HG02610 (cell line): Measurements from ENCODE around the gene CCDC136.

Source experiments
- ATAC-seq: cut with Tn5 transposase; IDR thresholded peaks from one replicate; pipeline ENCODE4 v1.9.1; 2021; ENCODE audit warnings: mild to moderate bottlenecking, moderate library complexity; ENCODE audit not compliant: unreplicated experiment

The CCDC136 gene

GRCh38 chr7:128804484-128804883 is 12.7 kb downstream of the CCDC136 start:
- no peak for ATAC-seq

- no peak for ATAC-seq
Measured at GRCh38 chr7:128805225-128805624, 13.5 kb downstream of the CCDC136 start.

DNA sequence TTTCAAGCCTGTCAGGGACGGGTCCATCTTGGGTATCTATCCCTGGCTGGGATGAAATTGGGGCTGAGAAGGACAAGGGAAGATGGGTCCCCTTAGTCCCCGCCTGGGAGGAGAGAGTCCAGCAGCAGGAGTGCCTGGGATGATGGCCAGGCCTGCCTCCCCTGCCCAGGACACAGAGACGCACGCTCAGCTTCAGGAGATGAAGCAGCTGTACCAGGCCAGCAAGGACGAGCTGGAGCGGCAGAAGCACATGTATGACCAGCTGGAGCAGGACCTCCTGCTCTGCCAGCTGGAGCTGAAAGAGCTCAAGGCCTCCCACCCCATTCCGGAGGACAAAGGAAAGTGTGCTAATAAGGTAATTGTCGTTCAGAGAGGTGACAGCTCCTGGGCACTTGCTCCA is 15.4 kb downstream of the CCDC136 start:
- ATAC-seq, result no peak

GRCh38 chr7:128809363-128809762 is 17.6 kb downstream of the CCDC136 start:
- no peak for ATAC-seq

DNA sequence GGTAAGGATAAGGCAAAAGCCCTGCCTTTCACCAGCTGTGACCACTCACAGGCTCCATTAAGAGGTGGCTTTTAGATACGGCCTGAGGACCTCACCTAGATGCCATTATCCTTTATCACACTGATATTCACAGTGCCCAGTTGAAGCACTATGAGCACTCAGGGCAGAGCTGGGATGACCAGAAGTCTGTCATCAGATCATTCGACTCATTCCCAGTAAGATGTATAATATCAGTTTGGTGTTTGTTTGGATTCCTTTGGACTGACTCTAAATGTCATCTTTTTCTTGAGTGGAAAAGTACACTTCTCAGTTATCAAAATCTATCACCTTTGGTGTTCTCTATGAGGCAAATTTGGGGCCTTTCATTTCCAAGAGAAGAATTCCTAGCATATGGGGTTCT is 18.7 kb downstream of the CCDC136 start:
- no peak for ATAC-seq

DNA sequence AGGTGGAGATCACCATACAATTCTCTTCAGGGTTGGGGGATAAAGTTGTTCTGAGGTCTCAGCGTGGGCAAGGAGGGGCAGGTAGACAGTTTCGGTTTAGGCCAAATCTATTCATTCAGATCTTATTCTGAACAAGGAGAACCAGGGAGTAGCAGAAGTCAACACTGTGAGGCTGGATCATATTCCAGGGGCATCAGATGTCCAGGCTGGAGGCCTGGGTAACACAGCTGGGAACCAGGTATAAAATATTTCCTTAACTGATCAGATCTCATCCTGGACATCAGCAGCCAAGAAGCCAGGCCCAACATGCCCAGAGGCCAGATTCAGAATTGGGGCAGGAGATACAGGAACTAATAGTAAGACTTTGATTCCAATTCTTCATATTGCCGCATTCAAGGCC is 19.2 kb downstream of the CCDC136 start:
- ATAC-seq, result no peak

GRCh38 chr7:128811631-128812430 is 20.1 kb downstream of the CCDC136 start:
- no peak for ATAC-seq

DNA sequence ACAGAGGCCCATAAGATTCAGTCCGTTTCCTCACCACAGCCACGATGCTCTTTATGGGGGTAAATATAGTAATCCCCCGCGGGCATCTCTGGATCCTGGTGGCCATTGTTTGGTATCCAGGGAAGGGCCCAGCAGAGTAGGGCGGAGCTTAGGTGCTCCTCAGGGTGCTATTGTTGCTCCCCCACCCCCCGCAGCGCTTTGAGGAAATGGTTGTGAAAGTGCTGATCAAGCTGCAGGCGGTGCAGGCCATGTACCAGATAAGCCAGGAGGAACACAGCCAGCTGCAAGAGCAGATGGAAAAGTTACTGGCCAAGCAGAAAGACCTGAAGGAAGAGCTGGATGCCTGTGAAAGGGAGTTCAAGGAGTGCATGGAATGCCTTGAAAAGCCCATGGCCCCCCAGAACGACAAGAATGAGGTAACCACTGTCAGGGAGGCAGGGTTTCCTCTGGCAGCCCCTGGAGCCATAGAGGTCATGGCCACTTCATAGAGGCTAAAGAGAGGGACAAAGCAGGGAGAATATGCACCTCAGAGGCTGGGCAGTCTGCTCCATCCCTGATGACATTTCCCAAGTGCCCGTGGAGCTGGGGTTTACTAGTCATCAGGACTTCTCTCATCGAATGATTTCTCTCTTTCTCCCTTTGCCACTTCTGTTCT is 20.9 kb downstream of the CCDC136 start:
- no peak for ATAC-seq

- no peak for ATAC-seq
Measured at GRCh38 chr7:128814499-128814898, 22.7 kb downstream of the CCDC136 start.

GRCh38 chr7:128815289-128815942 is 23.6 kb downstream of the CCDC136 start:
- no peak for ATAC-seq

GRCh38 chr7:128818694-128819093 is 26.9 kb downstream of the CCDC136 start:
- no peak for ATAC-seq

DNA sequence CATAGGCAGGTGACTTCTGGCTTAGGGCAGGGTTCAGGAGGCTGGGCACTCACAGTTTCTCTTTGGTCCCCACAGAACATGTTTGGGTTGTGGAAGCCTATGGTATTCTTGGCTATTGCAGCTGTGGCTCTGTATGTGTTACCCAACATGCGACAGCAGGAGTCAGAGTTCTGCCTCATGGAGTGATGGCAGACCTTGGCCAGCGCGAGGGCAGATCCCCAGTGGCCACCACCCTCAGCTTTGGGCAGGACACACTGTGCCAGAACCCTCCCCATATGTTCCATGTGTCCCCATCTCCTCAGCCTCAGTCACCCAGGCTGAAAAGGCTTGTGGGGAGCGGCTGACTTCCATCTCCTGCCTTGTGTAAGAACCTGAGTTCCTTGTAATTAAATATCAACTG is 30.0 kb downstream of the CCDC136 start:
- no peak for ATAC-seq

DNA sequence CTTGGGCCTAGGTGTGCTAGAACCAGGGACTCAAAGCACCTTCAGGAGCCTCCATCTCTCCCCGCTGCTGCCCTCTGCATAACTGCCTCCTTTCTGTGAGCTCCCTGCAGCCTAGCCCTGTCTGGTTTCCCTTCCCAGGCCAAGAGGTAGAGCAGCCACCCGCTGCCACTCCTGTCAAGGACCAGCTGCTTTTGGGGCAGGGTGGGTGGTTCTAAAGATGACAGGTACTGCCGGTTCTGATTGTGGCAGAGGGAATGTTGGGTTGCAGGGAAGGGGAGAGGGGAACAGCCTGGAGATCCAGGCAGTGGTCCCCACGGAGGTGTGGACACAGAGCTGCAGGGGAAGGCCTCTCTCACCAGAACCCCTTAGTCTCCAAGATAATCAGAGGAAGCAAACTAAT is 34.7 kb downstream of the CCDC136 start:
- no peak for ATAC-seq

DNA sequence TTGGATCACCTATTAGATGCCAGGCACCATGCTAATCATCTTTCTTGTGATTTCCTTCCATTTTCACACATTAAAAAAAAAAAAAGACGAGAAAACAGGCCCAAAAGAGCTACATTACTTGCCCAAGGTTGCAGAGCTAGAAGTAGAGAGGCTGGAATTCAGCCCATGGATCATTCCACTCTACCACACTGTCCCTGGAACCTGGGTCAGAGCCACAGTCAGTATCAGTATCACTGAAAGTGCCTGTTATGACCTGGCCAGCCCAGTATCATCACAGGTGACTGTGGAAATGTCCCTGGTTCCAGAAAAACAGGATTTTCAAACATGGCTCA is 35.1 kb downstream of the CCDC136 start:
- ATAC-seq, result no peak

DNA sequence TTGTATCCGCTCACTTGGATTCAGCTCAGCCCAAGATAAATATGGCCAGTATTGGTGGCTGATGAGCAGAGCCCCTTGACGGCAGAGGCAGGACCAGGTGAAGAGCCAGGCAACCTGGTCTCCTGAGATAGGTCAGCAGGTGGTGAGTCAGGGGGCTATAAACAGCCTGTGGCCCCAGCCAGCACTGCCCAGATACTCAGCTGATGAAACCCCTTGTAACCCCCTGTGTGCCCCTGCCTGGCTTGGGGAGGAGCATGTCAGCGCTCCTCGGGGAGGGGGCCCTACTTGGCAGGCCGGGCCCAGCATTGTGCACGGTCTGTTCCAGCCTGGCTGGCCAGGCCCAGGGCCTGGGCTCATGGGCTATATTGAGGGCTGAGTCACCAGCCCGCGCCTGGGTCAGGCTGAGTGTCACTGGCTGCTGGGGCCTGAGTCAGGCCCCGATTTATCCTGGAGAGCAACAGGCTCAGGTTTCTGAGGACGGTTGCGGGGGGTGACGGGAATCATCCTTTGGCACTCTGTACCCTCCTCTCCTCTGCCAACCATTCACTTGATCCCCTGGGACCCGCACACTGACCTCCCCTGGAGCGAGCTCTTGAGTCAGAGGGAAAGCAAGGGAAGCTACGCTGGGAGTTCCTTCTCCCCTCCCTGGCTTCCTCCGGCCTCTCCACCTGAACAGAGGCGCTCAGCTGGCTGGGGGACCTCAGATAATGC is 35.6 kb downstream of the CCDC136 start:
- no peak for ATAC-seq

DNA sequence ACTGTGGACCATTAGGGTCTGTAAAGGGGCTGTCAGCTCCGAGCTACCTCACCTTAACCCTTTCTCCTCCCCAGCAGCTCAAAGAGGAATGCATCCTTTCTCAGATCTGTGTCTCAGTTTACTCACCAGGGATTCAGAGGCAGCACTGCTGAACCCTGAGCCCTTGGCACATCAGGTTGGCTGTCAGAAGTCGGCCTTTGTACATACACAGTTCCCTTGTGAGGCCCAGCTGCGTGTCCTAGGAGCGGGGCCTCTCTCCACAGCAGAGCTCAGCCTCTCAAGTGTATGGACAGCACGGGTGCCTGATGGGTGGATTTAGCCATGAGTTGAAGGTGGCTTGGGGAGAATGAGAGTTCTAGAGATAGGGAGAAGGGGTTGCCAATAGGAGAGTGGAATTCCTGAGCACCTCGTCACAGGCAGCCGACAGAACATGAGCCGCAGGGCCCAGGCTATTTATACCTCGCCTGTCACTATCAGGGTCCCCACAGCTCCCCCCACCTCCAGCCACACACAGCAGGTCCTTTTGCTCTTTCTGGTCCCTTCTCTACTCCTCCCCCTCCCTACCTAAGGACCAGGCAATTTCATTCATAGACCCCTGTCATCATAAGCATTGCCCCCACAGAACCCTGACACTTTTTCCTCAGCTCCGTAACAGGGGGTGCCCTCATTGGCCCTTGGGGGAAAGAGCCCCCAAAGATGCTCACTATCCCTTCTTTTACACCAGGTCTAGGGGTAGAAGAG is 36.4 kb downstream of the CCDC136 start:
- ATAC-seq, result no peak

DNA sequence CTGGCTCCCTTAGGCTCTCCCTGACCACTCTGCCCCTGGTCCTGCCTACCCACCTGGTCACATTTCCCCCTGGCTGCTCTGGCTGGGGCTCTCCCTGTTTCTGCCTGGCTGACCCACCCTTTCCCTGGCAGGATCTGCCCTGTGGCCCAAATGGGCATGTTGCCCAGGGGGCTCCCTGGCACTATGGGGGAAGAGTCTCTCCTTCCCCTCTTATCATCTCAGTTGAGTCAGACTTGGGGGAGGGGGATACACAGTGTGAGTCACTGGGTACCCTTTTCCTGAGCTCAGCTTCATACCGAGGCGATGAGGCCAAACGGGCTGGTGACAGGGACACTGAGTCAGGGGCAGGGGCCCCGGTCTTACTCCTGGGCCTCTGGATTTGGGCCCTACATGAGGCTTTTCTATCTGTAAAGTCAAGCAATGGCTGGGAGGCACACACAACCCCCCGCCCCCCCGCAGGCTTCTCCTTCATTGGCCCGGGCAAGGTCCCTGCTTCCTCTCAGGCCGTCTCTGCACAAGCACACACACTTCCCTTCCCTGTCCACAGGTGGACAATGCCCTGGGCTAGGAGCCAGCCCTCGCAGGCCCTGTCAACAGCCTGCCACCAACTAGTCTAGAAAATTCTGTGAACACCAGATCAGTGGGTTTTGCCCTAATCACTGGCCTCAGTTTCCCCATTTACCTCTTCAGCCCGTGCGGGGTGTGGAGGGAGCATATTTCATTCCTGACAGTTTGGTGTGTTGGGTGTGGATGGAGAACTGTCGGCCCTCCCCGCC is 37.8 kb downstream of the CCDC136 start:
- no peak for ATAC-seq

GRCh38 chr7:128830231-128831177 is 38.7 kb downstream of the CCDC136 start, which contains the start of gene FLNC:
Gene FLNC, plus strand, starts transcription at chr7:128830406. Its CDS starts 232 bp downstream, at chr7:128830638.
- ATAC-seq, result no peak
